ENCODE data around the gene ANAPC5. TPM values are rescaled to one million over a fixed set of nuclear protein-coding genes. Genes with fewer than 3 reads are reported as not detected.
A peak's percentile ranks its signal among the peaks of the same experiment; 100 is the strongest.

The ANAPC5 gene
- polyA plus RNA-seq, 3 donors, result 67.3 to 161 (median 114) TPM

DNA sequence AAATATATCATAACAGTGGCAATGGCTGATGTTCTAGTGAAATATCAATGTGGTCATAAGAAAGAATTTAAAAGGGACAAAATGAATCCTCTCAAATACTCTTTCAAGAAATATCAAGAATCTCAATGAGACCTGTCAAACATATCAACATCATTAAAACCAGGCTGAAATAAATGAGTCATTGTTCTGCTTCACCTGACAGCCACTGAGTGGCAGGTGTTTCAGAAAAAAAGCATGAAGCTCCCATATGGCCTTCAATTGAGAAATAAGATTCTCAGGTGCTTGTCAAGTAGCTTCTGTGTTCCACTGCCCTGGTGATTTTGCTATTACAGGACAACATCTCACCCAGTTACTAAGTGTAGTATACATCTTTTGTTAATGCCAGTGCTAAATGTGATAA lies 21.5 kb downstream of the ANAPC5 start:
- no peak overlapping the region for H3K4me3 ChIP-seq (replicated peaks in 1 of 3; ENCODE audit: low read depth in 2 of 3, low read length in 3 of 3)
- no peak overlapping the region for H3K27ac ChIP-seq (ENCODE audit: low read depth in 1 of 2, low read length in 2 of 2)
- H4K20me1 ChIP-seq (ENCODE audit: insufficient read depth, low read length), result peaks cover 9% of the 10 kb centered on the region
- H3K9me3 ChIP-seq (replicated peaks in 1 of 2; ENCODE audit: control insufficient read depth in 1 of 2, insufficient read depth in 1 of 2, low read length in 2 of 2), result no peaks in the 10 kb centered on the region
- peaks cover 86 to 98% of the 10 kb centered on the region in 2 donors for H3K36me3 ChIP-seq (replicated peaks in 1 of 2; ENCODE audit: control insufficient read depth in 1 of 2, insufficient read depth in 2 of 2, low read length in 2 of 2)
- H3K4me1 ChIP-seq (ENCODE audit: control insufficient read depth in 1 of 2, insufficient read depth in 2 of 2, low read length in 2 of 2), result peaks cover 2 to 8% of the 10 kb centered on the region in 2 donors
- peak overlapping the region in 1 of 7 donors; percentile 51 for H3K27ac Mint-ChIP-seq
- no peak overlapping the region for H3K4me3 Mint-ChIP-seq
- H3K27me3 Mint-ChIP-seq (ENCODE audit: low read depth in 3 of 3), result peaks cover 0 to 3% (median 0%) of the 10 kb centered on the region in 3 donors
- H3K4me2 ChIP-seq (replicated peaks; ENCODE audit: extremely low read depth, low read length, poor library complexity, severe bottlenecking), result no peak overlapping the region
- no peaks in the 10 kb centered on the region for H3K79me2 ChIP-seq (ENCODE audit: insufficient read depth, low read length)
- intact Hi-C loops (cut with micrococcal nuclease), result loop anchor here (5.0 kb wide), 1 partner anchor 112 kb away; no protein-coding TSS in a partner anchor
- DNase-seq, result no peak
- H3K4me1 Mint-ChIP-seq, result peaks cover 8% of the 10 kb centered on the region
- no peak overlapping the region for H3K9ac ChIP-seq (ENCODE audit: insufficient read depth, low read length, poor library complexity, severe bottlenecking)
- TF ChIP-seq, protein P1, sequence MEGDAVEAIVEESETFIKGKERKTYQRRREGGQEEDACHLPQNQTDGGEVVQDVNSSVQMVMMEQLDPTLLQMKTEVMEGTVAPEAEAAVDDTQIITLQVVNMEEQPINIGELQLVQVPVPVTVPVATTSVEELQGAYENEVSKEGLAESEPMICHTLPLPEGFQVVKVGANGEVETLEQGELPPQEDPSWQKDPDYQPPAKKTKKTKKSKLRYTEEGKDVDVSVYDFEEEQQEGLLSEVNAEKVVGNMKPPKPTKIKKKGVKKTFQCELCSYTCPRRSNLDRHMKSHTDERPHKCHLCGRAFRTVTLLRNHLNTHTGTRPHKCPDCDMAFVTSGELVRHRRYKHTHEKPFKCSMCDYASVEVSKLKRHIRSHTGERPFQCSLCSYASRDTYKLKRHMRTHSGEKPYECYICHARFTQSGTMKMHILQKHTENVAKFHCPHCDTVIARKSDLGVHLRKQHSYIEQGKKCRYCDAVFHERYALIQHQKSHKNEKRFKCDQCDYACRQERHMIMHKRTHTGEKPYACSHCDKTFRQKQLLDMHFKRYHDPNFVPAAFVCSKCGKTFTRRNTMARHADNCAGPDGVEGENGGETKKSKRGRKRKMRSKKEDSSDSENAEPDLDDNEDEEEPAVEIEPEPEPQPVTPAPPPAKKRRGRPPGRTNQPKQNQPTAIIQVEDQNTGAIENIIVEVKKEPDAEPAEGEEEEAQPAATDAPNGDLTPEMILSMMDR (IDR thresholded peaks at IDR 0.05), result no peak
- no peaks in the 10 kb centered on the region for H3K9me3 Mint-ChIP-seq
- H3K36me3 Mint-ChIP-seq, result peaks cover 82 to 95% of the 10 kb centered on the region in 2 donors
- no peaks in the 10 kb centered on the region for H3K27me3 ChIP-seq (ENCODE audit: control insufficient read depth in 2 of 2, insufficient read depth in 2 of 2, low read length in 2 of 2)
- H2AFZ ChIP-seq (ENCODE audit: insufficient read depth, low read depth, low read length, poor library complexity, severe bottlenecking), result no peak overlapping the region

DNA sequence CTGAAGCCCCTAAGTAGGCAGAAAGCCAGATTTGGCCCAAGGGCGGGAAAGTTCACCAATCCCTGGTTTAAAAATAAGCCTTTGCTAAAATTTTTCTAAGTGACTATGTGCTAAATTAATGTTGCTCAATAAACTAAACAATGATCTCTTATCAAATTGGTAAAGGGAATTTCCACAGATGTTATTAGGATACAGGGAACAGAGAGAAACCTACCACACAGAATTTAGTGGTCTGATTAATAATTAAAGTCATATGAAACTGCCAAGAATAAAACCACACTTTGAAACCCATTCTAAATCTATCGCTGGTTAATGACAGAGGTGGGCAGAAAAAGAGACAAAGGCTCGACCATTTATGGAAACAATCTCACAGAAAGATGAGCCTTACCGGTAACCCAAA lies 22.0 kb downstream of the ANAPC5 start:
- H3K27me3 Mint-ChIP-seq (ENCODE audit: low read depth in 3 of 3), result peaks cover 0 to under 1% (median 0%) of the 10 kb centered on the region in 3 donors
- TF ChIP-seq, protein P1 (IDR thresholded peaks at IDR 0.05), result no peak
- no peaks in the 10 kb centered on the region for H3K79me2 ChIP-seq (ENCODE audit: insufficient read depth, low read length)
- H3K4me3 Mint-ChIP-seq, result no peak overlapping the region
- H3K4me3 ChIP-seq (replicated peaks in 1 of 3; ENCODE audit: low read depth in 2 of 3, low read length in 3 of 3), result no peak overlapping the region
- no peak overlapping the region for H3K27ac ChIP-seq (ENCODE audit: low read depth in 1 of 2, low read length in 2 of 2)
- DNase-seq, result no peak
- peaks cover 10% of the 10 kb centered on the region for H4K20me1 ChIP-seq (ENCODE audit: insufficient read depth, low read length)
- no peak overlapping the region for H3K9ac ChIP-seq (ENCODE audit: insufficient read depth, low read length, poor library complexity, severe bottlenecking)
- peaks cover 81 to 95% of the 10 kb centered on the region in 2 donors for H3K36me3 ChIP-seq (replicated peaks in 1 of 2; ENCODE audit: control insufficient read depth in 1 of 2, insufficient read depth in 2 of 2, low read length in 2 of 2)
- peaks cover 9% of the 10 kb centered on the region for H3K4me1 Mint-ChIP-seq
- intact Hi-C loops (cut with micrococcal nuclease), result loop anchor here (5.0 kb wide), 1 partner anchor 112 kb away; no protein-coding TSS in a partner anchor
- no peak overlapping the region for H3K4me2 ChIP-seq (replicated peaks; ENCODE audit: extremely low read depth, low read length, poor library complexity, severe bottlenecking)
- H3K4me1 ChIP-seq (ENCODE audit: control insufficient read depth in 1 of 2, insufficient read depth in 2 of 2, low read length in 2 of 2), result peaks cover 2 to 9% of the 10 kb centered on the region in 2 donors
- H3K27me3 ChIP-seq (ENCODE audit: control insufficient read depth in 2 of 2, insufficient read depth in 2 of 2, low read length in 2 of 2), result no peaks in the 10 kb centered on the region
- H3K9me3 ChIP-seq (replicated peaks in 1 of 2; ENCODE audit: control insufficient read depth in 1 of 2, insufficient read depth in 1 of 2, low read length in 2 of 2), result no peaks in the 10 kb centered on the region
- H2AFZ ChIP-seq (ENCODE audit: insufficient read depth, low read depth, low read length, poor library complexity, severe bottlenecking), result no peak overlapping the region
- no CpG with 5 or more reads among the region's 4 CpGs for WGBS (ENCODE audit: insufficient coverage)
- peaks cover 78 to 93% of the 10 kb centered on the region in 2 donors for H3K36me3 Mint-ChIP-seq
- no peak overlapping the region for H3K27ac Mint-ChIP-seq
- no peaks in the 10 kb centered on the region for H3K9me3 Mint-ChIP-seq
